H9 (cell line): ENCODE data around the gene KCNK1. TPM values are rescaled to one million over a fixed set of nuclear protein-coding genes. Genes with fewer than 3 reads are reported as not detected.

Source experiments
- DNase-seq: peaks from one replicate; pipeline ENCODE4 v3.0.0-alpha.2; 2017
- H2AFZ ChIP-seq: one replicate; pipeline ENCODE4 v1.6.1; 2013; ENCODE audit warnings: mild to moderate bottlenecking, low read length, control low read depth, moderate library complexity
- H2AK5ac ChIP-seq: 2 replicates; pipeline ENCODE4 v1.6.1; 2013; ENCODE audit warnings: low read length, control low read depth, mixed read lengths; ENCODE audit not compliant: insufficient read length
- H2BK120ac ChIP-seq: one replicate; pipeline ENCODE4 v1.6.1; 2013; ENCODE audit warnings: low read depth, mild to moderate bottlenecking, low read length, control low read depth, inconsistent platforms; ENCODE audit not compliant: poor library complexity, severe bottlenecking
- H2BK12ac ChIP-seq: 2 replicates; pipeline ENCODE4 v1.6.1; 2013; ENCODE audit warnings: low read length, control low read depth, mixed read lengths, low read depth; ENCODE audit not compliant: insufficient read length
- H2BK15ac ChIP-seq: 2 replicates; pipeline ENCODE4 v1.6.1; 2013; ENCODE audit warnings: low read depth, low read length, control low read depth
- H2BK20ac ChIP-seq: one replicate; pipeline ENCODE4 v1.6.1; 2013; ENCODE audit warnings: low read depth, mild to moderate bottlenecking, low read length, control low read depth, inconsistent platforms; ENCODE audit not compliant: poor library complexity, severe bottlenecking
- H2BK5ac ChIP-seq: 2 replicates; pipeline ENCODE4 v1.6.1; 2013; ENCODE audit warnings: low read length, control low read depth, mixed read lengths; ENCODE audit not compliant: insufficient read length
- H3K14ac ChIP-seq: 2 replicates; pipeline ENCODE4 v1.6.1; 2013; ENCODE audit warnings: low read length, control low read depth; ENCODE audit not compliant: insufficient read depth
- H3K18ac ChIP-seq: 2 replicates; pipeline ENCODE4 v1.6.1; 2013; ENCODE audit warnings: low read depth, mild to moderate bottlenecking, mixed read lengths, low read length, control low read depth; ENCODE audit not compliant: insufficient read length
- H3K23ac ChIP-seq: 2 replicates; pipeline ENCODE4 v1.6.1; 2013; ENCODE audit warnings: low read length, control low read depth, mixed read lengths, low read depth; ENCODE audit not compliant: insufficient read length
- H3K23me2 ChIP-seq: 2 replicates; pipeline ENCODE4 v1.6.1; 2013; ENCODE audit warnings: low read depth, mild to moderate bottlenecking, mixed read lengths, low read length, control low read depth; ENCODE audit not compliant: insufficient read length, poor library complexity, severe bottlenecking
- H3K27ac ChIP-seq: 2 replicates; pipeline ENCODE4 v1.5.1; 2013; ENCODE audit warnings: low read length, control low read depth, mixed read lengths, low read depth; ENCODE audit not compliant: insufficient read length
- H3K27me3 ChIP-seq: 2 replicates; pipeline ENCODE4 v1.6.1; 2013; ENCODE audit warnings: low read length, control low read depth, inconsistent platforms; ENCODE audit not compliant: insufficient read depth
- H3K4ac ChIP-seq: 2 replicates; pipeline ENCODE4 v1.6.1; 2013; ENCODE audit warnings: low read depth, mild to moderate bottlenecking, control low read depth, inconsistent platforms, low read length, moderate library complexity
- H3K4me1 ChIP-seq: 2 replicates; pipeline ENCODE4 v1.6.1; 2013; ENCODE audit warnings: low read length, control low read depth, inconsistent platforms; ENCODE audit not compliant: insufficient read depth
- H3K4me2 ChIP-seq: 2 replicates; pipeline ENCODE4 v1.6.1; 2013; ENCODE audit warnings: low read length, control low read depth, mixed read lengths; ENCODE audit not compliant: insufficient read length, insufficient read depth
- H3K56ac ChIP-seq: 2 replicates; pipeline ENCODE4 v1.6.1; 2013; ENCODE audit warnings: low read depth, mild to moderate bottlenecking, mixed read lengths, low read length, control low read depth; ENCODE audit not compliant: insufficient read length
- H3K79me1 ChIP-seq: 2 replicates; pipeline ENCODE4 v1.6.1; 2013; ENCODE audit warnings: low read depth, mild to moderate bottlenecking, moderate library complexity, low read length, control low read depth, inconsistent platforms; ENCODE audit not compliant: insufficient read depth, poor library complexity, severe bottlenecking
- H3K79me2 ChIP-seq: 2 replicates; pipeline ENCODE4 v1.6.1; 2013; ENCODE audit warnings: low read length, control low read depth, inconsistent platforms; ENCODE audit not compliant: insufficient read depth
- H3K9ac ChIP-seq: 2 replicates; pipeline ENCODE4 v1.6.1; 2013; ENCODE audit warnings: low read length, control low read depth, mixed read lengths; ENCODE audit not compliant: insufficient read length; ENCODE audit errors: extremely low read depth
- H3K9me3 ChIP-seq: one replicate; pipeline ENCODE4 v1.6.1; 2013; ENCODE audit warnings: low read depth, low read length, inconsistent platforms; ENCODE audit not compliant: control insufficient read depth
- H3T11ph ChIP-seq: one replicate; pipeline ENCODE4 v1.6.1; 2013; ENCODE audit warnings: mild to moderate bottlenecking, low read length, control low read depth, inconsistent platforms
- H4K20me1 ChIP-seq: one replicate; pipeline ENCODE4 v1.6.1; 2013; ENCODE audit not compliant: control insufficient read depth, insufficient read length, insufficient read depth
- H4K5ac ChIP-seq: 2 replicates; pipeline ENCODE4 v1.6.1; 2013; ENCODE audit warnings: low read depth, mild to moderate bottlenecking, mixed read lengths, low read length, control low read depth; ENCODE audit not compliant: insufficient read length
- H4K8ac ChIP-seq: replicated peaks from 2 replicates; pipeline ENCODE4 v1.6.1; 2013; ENCODE audit warnings: low read length, control low read depth, mixed read lengths, low read depth; ENCODE audit not compliant: insufficient read length
- H4K91ac ChIP-seq: 2 replicates; pipeline ENCODE4 v1.6.1; 2013; ENCODE audit warnings: low read depth, mild to moderate bottlenecking, moderate library complexity, mixed read lengths, low read length, control low read depth; ENCODE audit not compliant: insufficient read length
- H3K27ac Mint-ChIP-seq, 3 experiments: 2 replicates in 2 of 3; 3 replicates in 1 of 3; pipeline ENCODE4 v1.8.0; 2020 to 2021; ENCODE audit warnings: mixed read lengths in 3 of 3, mild to moderate bottlenecking in 1 of 3, moderate library complexity in 1 of 3
- H3K27me3 Mint-ChIP-seq: 2 replicates; pipeline ENCODE4 v1.8.0; 2021; ENCODE audit warnings: low read depth, mild to moderate bottlenecking, moderate library complexity, mixed read lengths
- H3K36me3 Mint-ChIP-seq, 3 experiments: 2 replicates in 2 of 3; 3 replicates in 1 of 3; pipeline ENCODE4 v1.8.0; 2020 to 2021; ENCODE audit warnings: low read depth in 3 of 3, mixed read lengths in 3 of 3; ENCODE audit not compliant: insufficient read depth in 1 of 3
- H3K4me1 Mint-ChIP-seq, 2 experiments: 2 replicates each; pipeline ENCODE4 v1.8.0; 2020; ENCODE audit warnings: mixed read lengths in 2 of 2
- H3K4me3 Mint-ChIP-seq, 2 experiments: 2 replicates in 1 of 2; 3 replicates in 1 of 2; pipeline ENCODE4 v1.8.0; 2020 to 2021; ENCODE audit warnings: mild to moderate bottlenecking in 2 of 2, mixed read lengths in 2 of 2, moderate library complexity in 1 of 2
- H3K9me3 Mint-ChIP-seq, 2 experiments: 2 replicates in 1 of 2; 3 replicates in 1 of 2; pipeline ENCODE4 v1.8.0; 2020; ENCODE audit warnings: mild to moderate bottlenecking in 2 of 2, mixed read lengths in 2 of 2, moderate library complexity in 1 of 2
- WGBS: extraction: QIAGEN DNeasy Blood & Tissue Kit; methylation state at CpG from one replicate; pipeline ENCODE4 v1.1.7; 2013; ENCODE audit warnings: missing lambda C conversion rate, low lambda C conversion rate, mixed read lengths; ENCODE audit not compliant: insufficient read length; ENCODE audit errors: extremely low coverage; 5-methylcytosine and 5-hydroxymethylcytosine counted together
- total RNA-seq: library from RNA; stranded (reverse); gene quantifications from 2 replicates; pipeline ENCODE4 v1.2.1, GENCODE V29; 2021
- TF ChIP-seq, protein P1 (sequence below): fragments of 200-600 bp; sonication (generic); conservative IDR thresholded peaks from 3 replicates; pipeline ENCODE4 v1.8.0; 2021; ENCODE audit warnings: antibody characterized with exemption, mild to moderate bottlenecking

Gene KCNK1
- total RNA-seq, 1 experiment from 2014 or later, result 9.9 TPM

DNA sequence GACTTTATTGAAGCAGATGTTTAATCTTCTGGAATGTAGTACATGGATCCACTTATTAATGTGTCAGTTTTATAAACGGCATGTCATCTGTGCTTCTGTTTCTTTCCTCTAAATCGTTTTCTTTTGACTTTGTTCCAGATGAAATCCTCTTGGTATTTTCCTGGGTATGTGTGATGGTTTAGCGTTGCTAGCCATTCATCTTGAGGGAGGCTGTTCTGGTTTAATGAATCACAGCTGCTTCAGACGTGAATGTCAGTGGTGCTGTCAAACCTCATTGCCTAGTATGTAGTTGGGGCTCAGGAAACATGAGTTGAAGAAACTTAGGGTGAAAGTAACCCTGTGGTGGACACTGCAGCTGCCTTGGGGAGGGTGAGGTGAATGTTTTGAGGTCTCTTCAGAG, 33.2 kb downstream of the KCNK1 start:
- Histone ChIP-seq H2BK20ac (no peak overlapping the region), H3T11ph (no peak overlapping the region), H2BK15ac (no peak overlapping the region), H4K5ac (no peak overlapping the region), H4K20me1 (no peaks in the 10 kb centered on the region), H2BK5ac (no peak overlapping the region), H3K9me3 (no peaks in the 10 kb centered on the region), H3K23ac (no peak overlapping the region), H2AFZ (no peak overlapping the region), H3K23me2 (no peaks in the 10 kb centered on the region), H3K14ac (no peak overlapping the region), H3K4me2 (no peak overlapping the region), H2AK5ac (no peak overlapping the region), H3K4ac (no peak overlapping the region), H3K27me3 (no peaks in the 10 kb centered on the region), H3K18ac (no peak overlapping the region), H3K56ac (no peak overlapping the region), H2BK120ac (no peak overlapping the region), H3K4me1 (no peaks in the 10 kb centered on the region; the same call in 1 of the 2 replicates), H4K91ac (no peak overlapping the region), H3K9ac (no peak overlapping the region), H3K79me1 (no peaks in the 10 kb centered on the region), H3K27ac (no peak overlapping the region), H4K8ac (no peak overlapping the region), H3K79me2 (0 out of 2 replicates have a peak, but pooled peaks cover 2% of the 10 kb centered on the region), H2BK12ac (no peak overlapping the region)
- Mint-ChIP-seq H3K9me3 (no peaks in the 10 kb centered on the region; a peak in 1 of 5 replicates), H3K4me1 (peaks cover 3 to 11% of the 10 kb centered on the region in 2 experiments), H3K36me3 (peaks cover 0 to 11% (median 8%) of the 10 kb centered on the region in 3 experiments; a peak in 6 of 7 replicates), H3K27ac (no peak overlapping the region), H3K27me3 (no peaks in the 10 kb centered on the region), H3K4me3 (no peak overlapping the region)
- TF ChIP-seq, protein P1, sequence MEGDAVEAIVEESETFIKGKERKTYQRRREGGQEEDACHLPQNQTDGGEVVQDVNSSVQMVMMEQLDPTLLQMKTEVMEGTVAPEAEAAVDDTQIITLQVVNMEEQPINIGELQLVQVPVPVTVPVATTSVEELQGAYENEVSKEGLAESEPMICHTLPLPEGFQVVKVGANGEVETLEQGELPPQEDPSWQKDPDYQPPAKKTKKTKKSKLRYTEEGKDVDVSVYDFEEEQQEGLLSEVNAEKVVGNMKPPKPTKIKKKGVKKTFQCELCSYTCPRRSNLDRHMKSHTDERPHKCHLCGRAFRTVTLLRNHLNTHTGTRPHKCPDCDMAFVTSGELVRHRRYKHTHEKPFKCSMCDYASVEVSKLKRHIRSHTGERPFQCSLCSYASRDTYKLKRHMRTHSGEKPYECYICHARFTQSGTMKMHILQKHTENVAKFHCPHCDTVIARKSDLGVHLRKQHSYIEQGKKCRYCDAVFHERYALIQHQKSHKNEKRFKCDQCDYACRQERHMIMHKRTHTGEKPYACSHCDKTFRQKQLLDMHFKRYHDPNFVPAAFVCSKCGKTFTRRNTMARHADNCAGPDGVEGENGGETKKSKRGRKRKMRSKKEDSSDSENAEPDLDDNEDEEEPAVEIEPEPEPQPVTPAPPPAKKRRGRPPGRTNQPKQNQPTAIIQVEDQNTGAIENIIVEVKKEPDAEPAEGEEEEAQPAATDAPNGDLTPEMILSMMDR, result no peak
- no CpG with 5 or more reads among the region's 4 CpGs for WGBS
- no peak for DNase-seq
